ENCODE data around the gene RANBP2. TPM values are rescaled to one million over a fixed set of nuclear protein-coding genes. Genes with fewer than 3 reads are reported as not detected.
A peak's percentile ranks its signal among the peaks of the same experiment; 100 is the strongest.

RANBP2 gene
- total and polyA plus RNA-seq, 10 of the 15 experiments (the other 5 are each of a cell fraction or from before 2014, with no cell fraction given), result 9.0 to 81.7 (median 28.3) TPM

GRCh38 chr2:108835040-108835439, 115.8 kb downstream of the RANBP2 start (continued):
- TF ChIP-seq ZNF687 (IDR thresholded peaks at IDR 0.05) (no peak), SIN3A (IDR thresholded peaks at IDR 0.05; ENCODE audit: low read depth, low read length) (no peak), RBBP5 (conservative IDR thresholded peaks at IDR 0.05) (no peak), TCF7 (IDR thresholded peaks at IDR 0.05; ENCODE audit: borderline replicate concordance) (no peak), EGR1 (IDR thresholded peaks at IDR 0.05; ENCODE audit: borderline replicate concordance in 1 of 2, low read depth in 2 of 2, low read length in 2 of 2) (no peak), PAX8 (IDR thresholded peaks at IDR 0.05) (no peak), YBX1 (IDR thresholded peaks at IDR 0.05) (no peak), CEBPB (IDR thresholded peaks at IDR 0.05; ENCODE audit: borderline replicate concordance in 1 of 2, low read depth in 2 of 2, low read length in 2 of 2) (no peak), POLR2A (IDR thresholded peaks at IDR 0.05; ENCODE audit: low read depth, low read length) (no peak), RELA (IDR thresholded peaks at IDR 0.05; ENCODE audit: borderline replicate concordance, partially characterized antibody) (no peak), ZBED1 (IDR thresholded peaks at IDR 0.05; ENCODE audit: borderline replicate concordance) (no peak), ATF2 (IDR thresholded peaks at IDR 0.05; ENCODE audit: low read length) (peak; percentile 53), HCFC1 (IDR thresholded peaks at IDR 0.05; ENCODE audit: low read length) (no peak), SPI1 (IDR thresholded peaks at IDR 0.05; ENCODE audit: borderline replicate concordance, insufficient read depth, low read depth, low read length) (no peak), NFIC (IDR thresholded peaks at IDR 0.05; ENCODE audit: low read depth, low read length) (peak; percentile 65; the same call in 1 of the 2 replicates), RFX5 (IDR thresholded peaks at IDR 0.05; ENCODE audit: low read depth, low read length) (no peak), ZZZ3 (IDR thresholded peaks at IDR 0.05; ENCODE audit: control insufficient read depth, insufficient read length, low read depth) (no peak), MEF2B (IDR thresholded peaks at IDR 0.05; ENCODE audit: partially characterized antibody, poor library complexity, severe bottlenecking) (no peak), ELK1 (IDR thresholded peaks at IDR 0.05; ENCODE audit: low read depth, low read length) (no peak), ZSCAN29 (IDR thresholded peaks at IDR 0.05) (no peak), MEF2A (IDR thresholded peaks at IDR 0.05; ENCODE audit: insufficient read depth, low read depth, low read length) (0 out of 2 replicates have a peak, but pooled peaks have one; percentile 6), NKRF (conservative IDR thresholded peaks at IDR 0.05) (no peak), PAX5 (IDR thresholded peaks at IDR 0.05; ENCODE audit: borderline replicate concordance, low read depth, low read length) (no peak), RCOR1 (conservative IDR thresholded peaks at IDR 0.05; ENCODE audit: low read depth, low read length) (no peak)

Data from GM12878 (cell line).